Femur (tissue), 1 donor: ENCODE data around the gene FAM131B.
"Not testable (repeated sequence)": the region's sequence is repeated elsewhere in the genome, so short reads cannot be mapped to it uniquely, and the experiment has no call there.

Experiments used
- DNase-seq: peaks from one replicate; pipeline ENCODE4 v3.0.0-alpha.2; 2017

The FAM131B gene

DNA sequence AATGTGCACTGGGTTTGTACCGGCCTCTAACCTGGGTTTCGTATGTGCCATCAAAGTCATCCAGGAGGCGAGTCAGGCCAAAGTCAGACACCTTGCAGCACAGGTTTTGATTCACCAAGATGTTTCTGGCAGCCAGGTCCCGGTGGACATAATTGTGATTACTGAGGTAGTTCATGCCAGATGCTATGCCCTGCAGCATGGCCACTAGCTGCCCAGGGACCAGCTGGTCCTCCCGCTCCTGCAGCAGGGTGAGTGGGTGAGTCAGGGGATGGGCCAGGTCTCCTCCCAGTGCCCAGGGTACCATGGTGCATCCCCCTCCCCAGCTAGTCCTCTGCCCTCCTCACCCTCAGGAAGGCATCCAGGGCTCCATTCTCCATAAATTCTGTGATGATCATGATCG lies 32.3 kb upstream of the FAM131B start:
- no peak for DNase-seq

DNA sequence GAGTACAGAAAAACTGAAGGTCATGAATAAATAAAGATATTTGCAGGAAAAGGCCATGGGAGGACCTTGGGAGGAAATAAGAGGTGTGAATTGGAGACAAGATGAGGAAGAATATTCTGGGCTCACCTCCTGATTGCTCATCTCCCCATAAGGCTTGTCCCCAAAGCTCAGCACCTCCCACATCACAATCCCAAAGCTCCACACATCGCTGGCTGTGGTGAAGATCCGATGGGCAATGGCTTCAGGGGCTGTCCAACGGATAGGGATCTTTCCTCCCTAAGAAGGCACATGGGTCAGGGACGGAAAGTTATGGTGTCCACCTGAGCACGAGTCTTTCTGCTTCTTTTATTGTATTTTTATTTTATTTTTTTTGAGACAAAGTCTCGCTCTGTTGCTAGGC lies 31.6 kb upstream of the FAM131B start:
- no peak for DNase-seq

DNA sequence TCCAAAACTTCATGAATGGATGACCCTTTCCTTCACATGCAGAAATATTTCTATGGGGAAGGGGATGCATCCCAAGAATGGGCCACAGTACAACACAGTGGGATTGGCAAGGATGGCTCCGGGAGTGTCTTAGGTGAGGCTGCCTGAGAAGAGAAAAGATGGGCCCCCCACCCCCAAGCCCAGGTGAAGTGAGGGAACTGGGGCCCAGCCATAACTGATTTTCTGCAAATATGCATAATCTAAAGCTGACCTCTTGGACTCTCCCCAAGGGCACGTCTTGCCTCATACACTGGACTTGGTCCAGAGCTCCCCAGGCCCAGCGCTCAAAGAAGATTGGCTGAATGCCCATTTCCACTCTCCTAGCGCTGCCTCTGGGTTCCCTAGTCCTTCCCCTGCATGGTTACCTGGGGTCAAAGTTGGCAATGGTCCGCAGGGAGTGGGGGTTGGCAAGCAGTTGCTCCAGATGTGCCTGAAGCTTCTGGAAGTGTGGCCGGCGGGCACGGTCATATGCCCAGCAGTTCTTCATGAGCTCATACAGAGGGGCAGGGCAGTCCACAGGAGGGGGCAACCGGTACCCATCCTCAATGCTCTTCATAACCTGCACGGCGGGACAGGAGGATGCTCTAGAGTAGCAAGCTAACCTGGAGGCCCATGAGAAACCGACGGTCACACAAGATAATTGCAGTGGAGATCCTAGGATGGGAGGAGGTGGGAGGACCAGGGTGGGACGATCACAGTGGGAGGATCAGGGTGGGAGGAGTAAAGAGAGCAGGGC lies 30.9 kb upstream of the FAM131B start:
- DNase-seq, result no peak

DNA sequence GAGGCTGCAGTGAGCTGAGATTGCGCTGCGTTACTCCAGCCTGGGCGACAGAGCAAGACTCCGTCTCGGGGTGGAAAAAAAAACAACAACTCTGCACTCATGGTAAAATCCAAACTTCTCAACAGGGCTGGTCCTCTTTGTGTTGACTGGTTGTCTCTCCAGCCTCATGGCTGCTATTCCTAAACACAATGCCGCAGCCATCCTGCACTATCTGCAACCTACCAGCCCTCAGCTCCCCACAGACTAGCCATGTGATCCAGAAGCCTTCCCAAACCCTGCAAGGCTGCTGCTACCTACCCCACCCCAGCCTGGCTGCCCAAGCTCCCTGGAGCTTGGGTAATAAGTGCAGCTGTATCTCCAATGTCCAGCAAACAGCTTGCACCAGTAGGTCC lies 30.4 kb upstream of the FAM131B start:
- DNase-seq, result no peak

DNA sequence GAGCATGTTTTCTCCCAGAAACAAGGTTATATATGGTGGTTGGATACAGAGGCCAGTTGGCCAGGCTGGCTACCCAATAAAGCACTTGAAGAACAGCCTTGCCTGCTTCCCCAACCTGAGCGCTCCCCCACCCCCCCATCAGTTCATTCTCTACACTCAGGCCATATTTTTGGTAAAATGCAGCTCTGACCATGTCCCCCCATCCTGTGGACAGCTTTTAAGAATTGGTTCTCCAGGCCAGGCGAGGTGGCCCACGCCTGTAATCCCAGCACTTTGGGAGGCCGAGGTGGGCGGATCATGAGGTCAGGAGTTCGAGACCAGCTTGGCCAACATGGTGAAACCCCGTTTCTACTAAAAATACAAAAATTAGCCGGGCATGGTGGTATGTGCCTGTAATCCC lies 29.9 kb upstream of the FAM131B start:
- not testable (repeated sequence) for DNase-seq

DNA sequence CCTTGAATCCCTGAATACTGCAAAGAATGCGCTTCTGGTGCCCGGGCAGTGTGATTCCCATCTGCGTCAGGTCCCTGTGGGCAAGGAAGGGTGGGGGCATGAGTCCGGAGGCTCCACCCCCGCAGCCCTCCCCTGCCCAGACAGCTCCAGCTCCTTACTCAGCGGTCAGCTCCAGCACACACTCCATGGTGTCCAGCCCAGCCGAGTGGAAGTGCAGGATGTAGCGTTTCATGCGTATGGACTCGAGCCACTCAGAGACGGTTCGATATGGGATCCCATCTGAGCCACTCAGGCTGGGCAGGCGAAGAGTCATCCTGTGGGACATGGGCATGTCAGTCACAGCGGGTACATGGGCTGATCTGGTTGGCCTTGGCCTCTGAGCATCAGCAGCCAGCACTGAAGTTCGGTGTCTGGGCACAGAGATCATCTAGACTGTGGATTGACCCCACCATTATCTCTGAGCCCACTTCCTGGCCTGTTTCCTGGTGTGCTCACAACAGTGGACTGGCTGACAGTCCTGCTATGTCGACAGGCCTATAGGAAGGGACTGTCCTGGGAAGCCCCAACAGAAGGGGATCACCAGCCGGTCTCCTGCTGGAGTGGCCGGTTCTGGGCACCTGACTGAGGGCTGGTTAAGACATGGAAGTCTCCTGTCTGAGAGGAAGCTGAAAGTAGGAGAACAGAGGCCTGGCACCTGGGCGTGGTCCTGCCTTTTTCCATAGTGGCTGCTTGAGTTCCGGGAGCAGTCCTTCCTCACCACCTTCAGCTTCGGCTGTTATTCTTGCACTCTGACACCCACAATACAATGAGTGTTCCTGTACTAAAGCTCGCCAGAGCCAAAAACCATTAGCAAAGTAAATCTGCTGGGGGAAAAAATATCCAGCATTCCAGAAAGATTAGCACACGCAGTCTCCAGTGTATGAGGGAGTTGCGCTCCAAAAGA lies 29.2 kb upstream of the FAM131B start:
- peak; percentile 63 for DNase-seq

DNA sequence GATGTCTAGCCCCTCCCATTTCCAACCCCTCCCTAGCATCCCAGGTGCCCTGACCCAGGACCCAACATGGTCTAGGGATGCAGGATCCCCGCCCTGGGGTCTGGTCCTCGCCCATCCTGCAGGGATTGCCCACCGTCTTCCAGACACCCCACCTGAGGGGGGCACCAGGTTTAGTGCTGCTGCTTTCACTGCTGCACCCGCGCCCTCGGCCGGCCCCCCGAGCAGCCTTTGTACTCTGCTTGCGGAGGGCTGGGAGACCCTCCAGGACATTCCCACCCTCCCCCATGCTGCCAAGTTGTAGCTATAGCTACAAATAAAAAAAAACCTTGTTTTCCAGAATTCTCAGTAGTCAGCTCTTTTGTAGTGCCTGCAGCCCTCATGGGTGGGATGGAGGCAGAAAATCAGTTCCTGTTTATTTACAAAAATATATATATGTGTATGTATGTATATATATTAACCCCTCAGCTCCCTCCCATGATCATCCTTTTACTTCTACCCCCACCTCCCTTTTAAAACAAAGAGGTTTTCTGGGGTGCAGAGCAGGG lies 28.3 kb upstream of the FAM131B start:
- no peak for DNase-seq

DNA sequence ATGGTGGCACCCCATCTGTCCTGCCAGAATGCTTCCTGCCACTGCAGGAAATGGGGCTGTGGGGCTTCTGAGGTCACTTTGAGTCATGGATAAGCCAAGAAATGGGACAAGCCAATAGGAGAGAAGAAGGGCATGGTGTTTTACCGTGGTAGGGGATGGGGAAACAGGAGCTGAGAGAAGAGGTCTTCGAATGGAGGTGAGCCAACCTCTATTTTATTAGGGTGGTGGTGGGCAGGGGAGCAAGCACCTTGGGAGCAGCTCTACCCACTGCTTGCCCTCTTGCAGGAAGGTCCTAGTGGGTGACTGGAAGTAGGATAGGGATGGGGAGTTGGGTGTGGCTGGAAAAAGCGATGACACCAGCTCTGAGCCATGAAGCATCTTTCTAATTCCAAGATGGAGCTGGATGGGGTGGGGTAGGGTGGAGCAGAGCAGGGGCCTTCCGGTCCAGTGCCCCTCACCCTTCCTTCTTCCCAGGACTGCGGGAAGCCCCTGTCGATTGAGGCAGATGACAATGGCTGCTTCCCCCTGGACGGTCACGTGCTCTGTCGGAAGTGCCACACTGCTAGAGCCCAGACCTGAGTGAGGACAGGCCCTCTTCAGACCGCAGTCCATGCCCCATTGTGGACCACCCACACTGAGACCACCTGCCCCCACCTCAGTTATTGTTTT lies 27.7 kb upstream of the FAM131B start:
- DNase-seq, result no peak

DNA sequence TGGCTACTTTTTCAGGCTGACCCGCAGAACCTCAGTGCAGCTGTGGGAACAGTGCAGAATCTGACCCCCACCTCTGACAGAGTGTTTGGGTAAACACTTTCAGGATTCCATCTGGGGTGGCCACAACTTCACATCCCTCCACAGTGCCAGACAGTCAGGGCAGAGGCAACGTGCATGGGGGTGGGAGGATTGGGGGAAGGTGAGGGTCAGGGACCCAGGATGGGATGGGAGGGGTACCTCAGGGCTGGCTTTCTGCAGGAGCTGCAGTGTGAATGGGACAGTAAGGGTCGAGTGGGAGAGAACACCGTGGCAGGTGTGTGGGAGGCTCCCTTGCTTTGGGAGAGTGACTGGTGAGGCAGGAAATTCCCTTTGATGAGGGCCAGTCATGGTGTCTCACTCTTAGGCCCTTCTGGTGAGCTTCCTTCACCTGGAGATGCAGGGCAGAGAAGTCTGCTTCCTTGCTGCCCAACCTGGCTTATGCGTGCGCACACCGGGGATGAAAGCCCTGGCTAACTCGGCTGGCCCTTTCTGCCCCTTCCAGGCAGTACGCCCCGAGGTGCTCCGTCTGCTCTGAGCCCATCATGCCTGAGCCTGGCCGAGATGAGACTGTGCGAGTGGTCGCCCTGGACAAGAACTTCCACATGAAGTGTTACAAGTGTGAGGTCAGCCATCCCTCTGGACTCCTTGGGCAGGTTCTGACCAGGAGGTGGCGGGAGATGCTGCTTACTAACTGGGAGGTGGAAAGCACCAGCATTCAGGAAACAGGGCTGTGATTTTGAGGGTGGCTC lies 27.0 kb upstream of the FAM131B start:
- no peak for DNase-seq

DNA sequence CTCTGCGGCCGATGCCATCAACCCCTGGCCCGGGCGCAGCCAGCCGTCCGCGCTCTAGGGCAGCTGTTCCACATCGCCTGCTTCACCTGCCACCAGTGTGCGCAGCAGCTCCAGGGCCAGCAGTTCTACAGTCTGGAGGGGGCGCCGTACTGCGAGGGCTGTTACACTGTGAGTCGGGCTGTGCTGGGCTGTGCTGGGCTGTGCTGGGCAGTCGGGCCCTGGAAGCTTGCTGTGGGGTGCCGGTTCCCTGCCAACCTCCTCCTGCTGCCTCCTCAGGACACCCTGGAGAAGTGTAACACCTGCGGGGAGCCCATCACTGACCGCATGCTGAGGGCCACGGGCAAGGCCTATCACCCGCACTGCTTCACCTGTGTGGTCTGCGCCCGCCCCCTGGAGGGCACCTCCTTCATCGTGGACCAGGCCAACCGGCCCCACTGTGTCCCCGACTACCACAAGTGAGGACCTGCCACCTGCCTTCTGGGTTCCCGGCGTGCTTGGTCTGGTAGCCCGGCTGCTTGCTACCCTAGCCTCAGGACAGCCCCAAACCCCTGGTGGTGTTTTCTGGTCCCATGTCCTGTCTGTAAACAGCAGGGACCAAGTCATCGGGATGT lies 26.1 kb upstream of the FAM131B start:
- DNase-seq, result no peak

DNA sequence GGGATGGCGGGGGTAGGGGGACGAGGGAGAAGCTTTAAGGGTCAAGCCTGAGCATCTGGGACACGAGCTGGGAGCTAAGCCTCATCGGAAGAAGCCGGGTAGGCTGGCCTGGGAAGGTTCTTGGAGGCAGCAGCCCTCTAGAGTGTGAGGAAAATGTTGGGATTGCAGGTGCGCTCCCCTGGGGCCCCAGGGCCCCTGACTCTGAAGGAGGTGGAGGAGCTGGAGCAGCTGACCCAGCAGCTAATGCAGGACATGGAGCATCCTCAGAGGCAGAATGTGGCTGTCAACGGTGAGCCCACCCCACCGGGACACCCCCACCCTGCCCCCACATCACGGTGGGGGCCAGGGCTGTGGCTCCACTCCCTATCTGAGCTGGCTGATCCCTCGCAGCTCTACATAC lies 25.5 kb upstream of the FAM131B start:
- no peak for DNase-seq

DNA sequence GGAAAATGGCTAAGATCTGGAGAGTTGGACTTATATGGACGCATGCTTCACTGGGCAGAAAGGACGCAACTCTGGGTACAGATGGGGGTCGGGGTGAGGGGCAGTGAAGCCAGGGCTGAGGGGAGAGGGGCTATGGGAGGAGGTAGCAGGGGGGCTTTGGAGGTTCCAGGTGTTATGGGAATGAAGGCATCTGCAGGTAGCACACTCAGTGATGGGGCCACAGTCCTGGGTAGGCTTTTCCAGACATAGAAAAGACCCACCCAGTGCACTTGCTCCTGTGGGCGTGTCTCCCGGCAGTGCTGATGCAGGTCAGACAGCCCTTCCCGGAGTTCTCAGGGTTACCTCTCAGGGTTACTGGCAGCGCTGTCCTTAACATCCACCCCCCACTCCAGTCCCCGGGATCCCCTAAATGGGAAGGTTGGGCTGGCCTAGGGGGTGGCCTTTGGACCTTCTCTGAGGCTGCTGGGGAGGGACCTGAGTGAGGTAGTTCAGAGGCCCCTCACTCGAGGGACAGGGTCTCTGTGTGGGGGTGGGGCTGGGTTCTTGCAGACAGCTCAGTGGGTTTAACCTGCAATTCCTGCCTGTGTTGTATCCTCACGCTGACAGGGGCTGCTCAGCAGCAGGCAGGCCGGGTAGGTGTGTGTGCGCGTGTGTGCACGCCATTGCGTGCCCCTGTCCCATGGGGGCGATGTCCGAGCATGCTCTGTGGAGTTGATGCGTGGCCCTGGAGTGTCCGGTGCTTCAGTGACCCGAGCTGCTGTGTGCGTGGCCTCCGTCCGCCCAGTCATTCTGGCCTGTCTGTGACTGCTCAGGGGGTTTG lies 24.9 kb upstream of the FAM131B start:
- DNase-seq, result no peak

DNA sequence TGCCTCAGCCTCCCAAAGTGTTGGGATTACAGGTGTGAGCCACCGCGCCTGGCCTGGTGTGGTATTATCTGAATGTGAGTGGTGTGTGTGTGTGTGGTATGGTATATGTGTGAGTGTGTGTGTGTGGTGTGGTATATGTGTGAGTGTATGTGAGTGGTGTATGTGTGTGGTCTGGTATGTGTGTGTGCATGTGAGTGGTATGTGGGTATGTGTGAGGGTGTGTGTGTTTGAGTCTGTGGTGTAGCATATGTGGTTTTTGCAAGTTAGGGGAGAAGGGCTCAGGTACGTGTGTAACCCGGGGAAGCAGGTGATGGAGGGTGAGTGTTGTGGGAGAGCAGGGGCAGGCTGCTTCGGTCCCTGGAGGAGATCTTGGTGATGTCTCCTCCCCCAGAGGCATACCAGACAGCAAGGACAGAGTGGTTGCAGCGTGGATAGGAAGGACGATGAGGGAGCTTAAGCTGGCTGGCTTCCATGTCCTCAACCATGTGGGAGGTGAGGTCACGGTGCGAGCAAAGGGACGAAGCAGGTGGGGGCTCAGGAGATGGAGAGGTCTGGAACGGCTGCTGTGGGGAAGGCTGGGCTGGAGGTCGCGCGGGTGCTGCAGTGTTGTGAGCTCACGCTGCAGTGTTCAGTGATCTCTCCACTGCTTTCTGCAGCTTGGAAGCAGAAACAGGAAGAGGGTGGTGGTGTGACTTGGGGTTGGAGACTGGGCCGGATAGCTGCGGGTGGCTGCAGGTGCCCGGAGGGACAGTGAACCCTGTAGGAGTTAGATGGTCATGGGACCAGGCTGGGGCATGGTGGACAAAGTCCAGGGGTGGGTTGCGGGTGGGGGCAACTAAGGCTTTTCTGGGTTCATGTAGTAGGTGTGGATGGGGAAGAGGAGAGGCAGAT lies 23.6 kb upstream of the FAM131B start:
- DNase-seq, result peak; percentile 38

DNA sequence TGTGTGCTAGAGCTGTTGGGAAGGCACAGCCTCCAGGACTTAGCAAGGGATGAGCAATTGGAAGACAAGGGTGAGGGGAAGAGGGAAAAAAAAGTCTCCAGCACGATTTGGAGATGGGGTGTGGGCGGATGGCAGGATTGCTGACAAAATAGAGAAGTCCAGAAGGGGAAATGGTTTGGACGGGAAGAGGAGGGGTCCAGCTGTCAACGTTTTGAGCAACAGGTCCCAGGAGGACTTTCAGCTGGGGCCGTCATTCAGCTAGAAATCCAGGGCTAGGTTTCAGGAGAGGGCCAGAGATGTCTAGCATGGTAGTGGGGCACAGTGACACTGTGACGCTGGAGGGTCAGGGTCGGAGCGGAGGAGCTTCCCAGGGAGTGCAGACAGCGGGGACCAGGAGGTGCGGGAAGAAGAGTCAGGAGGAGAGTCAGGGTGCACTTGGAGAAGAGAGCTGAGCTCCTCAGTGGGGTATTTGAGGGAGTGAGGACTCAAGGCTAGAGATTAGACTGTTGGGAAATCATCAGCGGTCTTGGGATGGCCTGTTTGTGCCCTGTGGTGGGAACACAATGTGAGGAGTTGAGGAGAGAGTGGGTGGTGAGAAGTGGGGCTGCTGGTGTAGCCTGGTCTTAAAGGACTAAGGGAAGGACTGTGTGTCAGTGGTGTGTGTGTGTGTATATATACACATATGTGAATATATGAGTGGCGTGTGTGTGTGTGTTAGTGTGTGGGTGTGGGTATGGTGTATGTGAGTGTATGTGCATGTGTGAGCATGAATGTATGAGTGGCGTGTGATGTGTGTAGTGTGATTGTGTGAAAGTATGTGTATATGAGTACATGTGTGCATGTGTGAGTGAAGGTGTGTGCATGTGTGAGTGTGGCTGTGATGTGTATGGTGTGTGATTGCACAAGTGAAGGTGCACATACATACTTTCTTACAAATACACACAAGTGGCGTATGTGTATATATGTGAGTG lies 22.4 kb upstream of the FAM131B start:
- peak; percentile 60 for DNase-seq

DNA sequence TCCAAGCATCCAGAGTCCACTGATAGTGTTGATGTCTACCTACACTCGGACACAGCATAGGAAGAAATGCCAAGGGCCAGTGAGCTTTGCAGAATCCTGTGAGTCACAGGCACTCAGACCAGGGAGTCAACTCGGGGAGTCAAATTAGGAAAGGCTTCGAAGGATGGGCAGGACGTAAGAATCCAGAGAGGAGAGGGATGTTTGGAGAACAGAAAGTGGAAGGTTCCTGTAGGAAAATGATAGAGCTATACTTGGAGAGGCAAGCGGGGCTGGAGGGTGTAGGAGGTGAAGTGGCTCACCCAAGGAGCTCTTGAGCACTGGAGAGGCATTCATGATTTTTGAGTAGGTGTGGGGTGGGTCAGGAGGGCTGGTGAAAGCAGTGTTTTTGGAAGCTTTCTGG lies 21.6 kb upstream of the FAM131B start:
- no peak for DNase-seq

DNA sequence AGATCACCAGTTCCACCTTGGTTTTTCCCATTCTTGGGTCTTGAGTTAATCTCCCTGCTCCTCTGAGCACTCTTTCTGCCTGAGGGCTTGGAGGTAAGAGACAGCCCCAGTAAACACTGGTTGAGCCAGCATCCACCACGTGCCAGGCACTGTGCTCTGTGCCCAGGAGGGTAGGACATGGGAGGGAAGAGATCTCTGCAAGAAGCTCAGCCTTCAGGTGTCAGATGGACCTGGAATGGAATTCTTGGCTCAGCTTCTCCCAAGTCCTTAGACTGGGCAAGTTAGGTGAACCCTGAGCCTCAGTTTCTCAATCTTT lies 21.1 kb upstream of the FAM131B start:
- no peak for DNase-seq

DNA sequence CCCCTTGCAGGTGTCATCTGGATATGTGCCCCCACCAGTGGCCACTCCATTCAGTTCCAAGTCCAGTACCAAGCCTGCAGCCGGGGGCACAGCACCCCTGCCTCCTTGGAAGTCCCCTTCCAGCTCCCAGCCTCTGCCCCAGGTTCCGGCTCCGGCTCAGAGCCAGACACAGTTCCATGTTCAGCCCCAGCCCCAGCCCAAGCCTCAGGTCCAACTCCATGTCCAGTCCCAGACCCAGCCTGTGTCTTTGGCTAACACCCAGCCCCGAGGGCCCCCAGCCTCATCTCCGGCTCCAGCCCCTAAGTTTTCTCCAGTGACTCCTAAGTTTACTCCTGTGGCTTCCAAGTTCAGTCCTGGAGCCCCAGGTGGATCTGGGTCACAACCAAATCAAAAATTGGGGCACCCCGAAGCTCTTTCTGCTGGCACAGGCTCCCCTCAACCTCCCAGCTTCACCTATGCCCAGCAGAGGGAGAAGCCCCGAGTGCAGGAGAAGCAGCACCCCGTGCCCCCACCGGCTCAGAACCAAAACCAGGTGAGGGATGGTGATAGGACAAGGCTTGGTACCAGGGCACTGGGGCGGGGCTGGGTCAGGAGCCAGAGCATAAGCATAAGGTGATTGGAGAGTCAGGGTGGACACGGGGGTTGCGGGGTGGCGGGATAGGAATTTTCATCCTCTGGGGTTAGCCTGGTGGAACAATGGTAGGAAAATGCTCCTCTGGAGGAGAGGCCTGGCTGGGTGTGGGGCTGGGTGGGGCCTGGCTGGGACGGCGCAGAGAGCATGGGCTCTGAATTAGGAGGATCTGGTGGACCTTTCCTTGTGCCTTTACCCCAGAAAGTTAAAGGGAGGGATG lies 20.5 kb upstream of the FAM131B start:
- no peak for DNase-seq
